AG04450 (cell line): Measurements from ENCODE around the gene SYVN1. TPM values are rescaled to one million over a fixed set of nuclear protein-coding genes. Genes with fewer than 3 reads are reported as not detected.

ENCODE experiments used
- CTCF ChIA-PET: fragments of 300-600, 350-600 bp; formaldehyde crosslinking; extraction: SDS; loops from one replicate; lab custom pipeline; 2022; ENCODE audit warnings: antibody characterized with exemption, inconsistent platforms; lab: Charles Lee
- POLR2A ChIA-PET: fragments of 350-600 bp; formaldehyde crosslinking; extraction: SDS; loops from one replicate; lab custom pipeline; 2021; ENCODE audit warnings: antibody characterized with exemption, inconsistent platforms; lab: Yijun Ruan, JAX
- DNase-seq: peaks from one replicate; pipeline ENCODE4 v3.0.0-alpha.2; 2011; ENCODE audit warnings: low read depth, low spot score
- H3K27ac ChIP-seq: one replicate; pipeline ENCODE4 v1.5.1; 2012; ENCODE audit warnings: low read depth, low read length, control low read depth
- H3K27me3 ChIP-seq: one replicate; pipeline ENCODE4 v1.6.0; 2012; ENCODE audit warnings: low read length; ENCODE audit not compliant: control insufficient read depth, insufficient read depth
- H3K4me3 ChIP-seq: 2 replicates; pipeline ENCODE4 v1.5.1; 2011; ENCODE audit warnings: mild to moderate bottlenecking, low read depth, low read length, control low read depth
- H3K9me3 ChIP-seq: 2 replicates; pipeline ENCODE4 v1.5.1; 2012; ENCODE audit warnings: low read length; ENCODE audit not compliant: control insufficient read depth, insufficient read depth
- polyA plus RNA-seq: library from polyadenylated mRNA; depleted of rRNA; stranded (reverse); fragments of >200 nt; gene quantifications from 2 replicates; pipeline ENCODE4 v1.2.3, GENCODE V29; 2011
- TF ChIP-seq, protein P1 (sequence below): IDR thresholded peaks from 2 replicates; pipeline ENCODE4 v1.5.1; 2011; ENCODE audit warnings: low read depth, low read length, control low read depth, inconsistent platforms

SYVN1 gene
- polyA plus RNA-seq, 1 experiment: 18.7 TPM

DNA sequence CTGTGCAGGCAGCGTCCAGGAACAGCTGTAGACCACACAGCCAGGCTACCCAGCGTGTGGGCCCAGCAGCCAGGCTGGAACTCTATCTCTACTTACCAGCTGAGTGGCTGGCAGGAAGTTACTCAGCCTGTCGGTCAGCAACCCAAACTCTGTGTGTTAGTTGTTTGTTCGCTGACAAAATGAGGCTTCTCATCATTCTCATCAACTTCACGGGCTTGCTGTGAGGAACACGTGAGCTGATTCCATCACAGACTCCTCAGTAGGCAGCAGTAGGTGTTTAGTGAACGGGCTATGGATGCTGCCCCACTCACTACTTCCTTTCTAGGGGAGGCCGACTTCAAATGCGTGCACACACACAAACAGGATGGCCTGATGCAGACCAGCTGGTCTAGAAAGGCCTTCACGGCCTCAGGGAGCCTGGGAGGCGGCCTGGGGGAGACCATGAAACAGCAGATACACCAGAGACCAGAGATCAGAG, 34.9 kb upstream of the SYVN1 start:
- no peaks in the 10 kb centered on the region for H3K27me3 ChIP-seq
- ChIA-PET CTCF (no interaction called here), POLR2A (interaction anchor here (0.6 to 2.2 kb wide), 3 partner anchors 34 to 165 kb away, joined by 3 to 8 read pairs (median 4); no protein-coding TSS in a partner anchor)
- H3K4me3 ChIP-seq: no peak overlapping the region
- peak overlapping the region; percentile 75 for H3K27ac ChIP-seq
- TF ChIP-seq, protein P1, sequence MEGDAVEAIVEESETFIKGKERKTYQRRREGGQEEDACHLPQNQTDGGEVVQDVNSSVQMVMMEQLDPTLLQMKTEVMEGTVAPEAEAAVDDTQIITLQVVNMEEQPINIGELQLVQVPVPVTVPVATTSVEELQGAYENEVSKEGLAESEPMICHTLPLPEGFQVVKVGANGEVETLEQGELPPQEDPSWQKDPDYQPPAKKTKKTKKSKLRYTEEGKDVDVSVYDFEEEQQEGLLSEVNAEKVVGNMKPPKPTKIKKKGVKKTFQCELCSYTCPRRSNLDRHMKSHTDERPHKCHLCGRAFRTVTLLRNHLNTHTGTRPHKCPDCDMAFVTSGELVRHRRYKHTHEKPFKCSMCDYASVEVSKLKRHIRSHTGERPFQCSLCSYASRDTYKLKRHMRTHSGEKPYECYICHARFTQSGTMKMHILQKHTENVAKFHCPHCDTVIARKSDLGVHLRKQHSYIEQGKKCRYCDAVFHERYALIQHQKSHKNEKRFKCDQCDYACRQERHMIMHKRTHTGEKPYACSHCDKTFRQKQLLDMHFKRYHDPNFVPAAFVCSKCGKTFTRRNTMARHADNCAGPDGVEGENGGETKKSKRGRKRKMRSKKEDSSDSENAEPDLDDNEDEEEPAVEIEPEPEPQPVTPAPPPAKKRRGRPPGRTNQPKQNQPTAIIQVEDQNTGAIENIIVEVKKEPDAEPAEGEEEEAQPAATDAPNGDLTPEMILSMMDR: no peak
- no peak for DNase-seq
- H3K9me3 ChIP-seq: peaks cover 3% of the 10 kb centered on the region; the same call in 1 of the 2 replicates

DNA sequence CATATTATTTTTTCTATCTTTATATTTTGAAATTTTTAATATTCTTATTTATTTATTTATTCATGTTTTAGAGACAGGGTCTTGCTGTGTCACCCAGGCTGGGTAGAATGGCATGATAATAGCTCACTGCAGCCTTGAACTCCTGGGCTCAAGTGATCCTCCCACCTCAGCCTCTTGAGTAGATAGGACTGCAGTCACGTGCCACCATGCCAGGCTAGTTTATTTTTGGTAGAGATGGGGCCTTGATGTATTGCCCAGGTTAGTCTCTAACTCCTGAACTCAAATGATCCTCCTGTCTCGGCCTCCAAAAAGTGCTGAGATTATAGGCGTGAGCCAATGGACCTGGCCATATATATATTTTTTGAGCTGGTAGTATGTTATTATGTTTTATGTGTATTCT, 33.3 kb upstream of the SYVN1 start:
- ChIA-PET POLR2A (no interaction called here), CTCF (no interaction called here)
- Histone ChIP-seq H3K27me3 (no peaks in the 10 kb centered on the region), H3K9me3 (peaks cover 3% of the 10 kb centered on the region; the same call in 1 of the 2 replicates), H3K27ac (no peak overlapping the region), H3K4me3 (no peak overlapping the region)
- no peak for DNase-seq
- TF ChIP-seq, protein P1: no peak

DNA sequence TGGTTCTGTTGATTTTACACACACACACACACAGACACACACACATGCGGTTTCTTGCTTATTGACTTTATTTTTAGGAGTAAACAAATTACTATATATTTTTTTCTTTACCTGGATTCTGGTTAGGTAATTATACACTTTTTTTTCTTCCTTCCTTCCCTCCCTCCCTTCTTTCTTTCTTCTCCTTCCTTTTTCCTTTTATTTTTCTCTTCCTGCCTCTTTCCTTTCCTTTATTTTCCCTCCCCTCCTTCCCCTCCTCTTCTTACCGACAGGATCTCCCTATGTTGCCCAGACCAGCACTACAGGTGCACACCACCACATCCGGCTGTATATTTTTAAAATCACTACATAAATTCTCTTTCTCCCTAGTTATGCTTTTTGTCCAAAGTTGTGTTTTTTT, 32.6 kb upstream of the SYVN1 start:
- peaks cover 3% of the 10 kb centered on the region; the same call in 1 of the 2 replicates for H3K9me3 ChIP-seq
- DNase-seq: no peak
- ChIA-PET CTCF (no interaction called here), POLR2A (no interaction called here)
- no peaks in the 10 kb centered on the region for H3K27me3 ChIP-seq
- TF ChIP-seq, protein P1: no peak
- H3K27ac ChIP-seq: no peak overlapping the region
- no peak overlapping the region for H3K4me3 ChIP-seq

DNA sequence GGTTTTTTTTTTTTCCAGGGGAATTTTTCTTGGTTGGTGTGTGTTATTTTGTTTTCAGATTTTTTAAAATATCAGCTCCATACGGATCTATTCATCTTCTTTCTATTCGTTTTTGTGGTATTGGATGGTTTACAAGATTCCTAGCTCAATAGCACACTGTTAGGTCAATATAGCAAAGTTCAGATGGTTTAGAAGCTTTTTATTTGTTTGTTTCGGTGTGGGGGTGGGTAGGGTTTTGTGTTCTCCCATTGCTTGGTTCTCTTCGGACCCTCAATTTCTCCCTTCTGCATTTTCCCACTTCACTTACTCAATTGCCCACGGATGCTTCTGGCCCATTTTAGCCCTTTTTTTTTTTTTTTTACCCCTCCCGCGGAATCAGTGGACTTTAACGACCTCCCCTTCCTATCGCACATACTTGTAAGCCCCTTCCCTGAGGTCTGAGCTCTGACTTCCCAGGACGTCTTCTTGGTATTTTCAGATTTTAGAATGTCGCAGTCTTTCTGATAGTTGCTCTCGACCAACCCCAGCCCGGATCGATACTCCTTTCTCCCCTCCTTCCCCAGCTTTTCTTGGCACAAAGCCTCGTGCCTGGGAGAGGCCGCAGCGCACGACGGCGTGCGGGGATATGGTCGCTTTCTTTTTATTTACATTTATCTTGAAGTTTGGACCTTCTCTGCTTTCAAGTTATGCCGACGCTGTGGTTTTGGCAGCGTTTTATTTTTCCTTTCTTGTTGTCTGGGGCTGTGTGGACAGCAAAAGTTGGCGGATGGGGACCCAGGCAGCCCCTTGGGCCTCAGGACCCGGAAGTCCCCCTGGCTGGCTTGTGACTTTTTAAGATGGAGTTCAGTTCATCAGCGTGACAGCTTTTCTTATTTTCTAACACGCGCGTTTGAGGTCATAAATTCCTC, 31.3 kb upstream of the SYVN1 start:
- Histone ChIP-seq H3K27me3 (no peaks in the 10 kb centered on the region), H3K27ac (no peak overlapping the region), H3K9me3 (peaks cover 3% of the 10 kb centered on the region; the same call in 1 of the 2 replicates), H3K4me3 (peak overlapping the region; percentile 25; the same call in 1 of the 2 replicates)
- CTCF ChIA-PET: interaction anchor here (0.6 to 0.9 kb wide), 2 partner anchors 18 to 40 kb away, joined by 3 read pairs; no protein-coding TSS in a partner anchor
- DNase-seq: no peak
- POLR2A ChIA-PET: interaction anchor here (0.6 to 1.6 kb wide), 3 partner anchors 22 to 41 kb away, joined by 4 to 6 read pairs (median 4); no protein-coding TSS in a partner anchor
- TF ChIP-seq, protein P1: no peak
